GM18951 (cell line): ENCODE measurements around the gene GPR15.
"Not testable (repeated sequence)": the region's sequence is repeated elsewhere in the genome, so short reads cannot be mapped to it uniquely, and the experiment has no call there.

Experiments
- POLR2A ChIP-seq: IDR thresholded peaks from 4 replicates; pipeline ENCODE4 v1.6.1; 2011; ENCODE audit warnings: mild to moderate bottlenecking; ENCODE audit not compliant: insufficient read length, insufficient read depth; ENCODE audit errors: extremely low read depth
- in situ Hi-C: fragments of 300-500 bp; cut with MboI; formaldehyde crosslinking; loops from one replicate; pipeline ENCODE4 v1.12.0; 2022; ENCODE audit warnings: low sequenced_read_pairs, mixed read lengths, inconsistent platforms; ENCODE audit not compliant: unreplicated experiment

GPR15 gene

DNA sequence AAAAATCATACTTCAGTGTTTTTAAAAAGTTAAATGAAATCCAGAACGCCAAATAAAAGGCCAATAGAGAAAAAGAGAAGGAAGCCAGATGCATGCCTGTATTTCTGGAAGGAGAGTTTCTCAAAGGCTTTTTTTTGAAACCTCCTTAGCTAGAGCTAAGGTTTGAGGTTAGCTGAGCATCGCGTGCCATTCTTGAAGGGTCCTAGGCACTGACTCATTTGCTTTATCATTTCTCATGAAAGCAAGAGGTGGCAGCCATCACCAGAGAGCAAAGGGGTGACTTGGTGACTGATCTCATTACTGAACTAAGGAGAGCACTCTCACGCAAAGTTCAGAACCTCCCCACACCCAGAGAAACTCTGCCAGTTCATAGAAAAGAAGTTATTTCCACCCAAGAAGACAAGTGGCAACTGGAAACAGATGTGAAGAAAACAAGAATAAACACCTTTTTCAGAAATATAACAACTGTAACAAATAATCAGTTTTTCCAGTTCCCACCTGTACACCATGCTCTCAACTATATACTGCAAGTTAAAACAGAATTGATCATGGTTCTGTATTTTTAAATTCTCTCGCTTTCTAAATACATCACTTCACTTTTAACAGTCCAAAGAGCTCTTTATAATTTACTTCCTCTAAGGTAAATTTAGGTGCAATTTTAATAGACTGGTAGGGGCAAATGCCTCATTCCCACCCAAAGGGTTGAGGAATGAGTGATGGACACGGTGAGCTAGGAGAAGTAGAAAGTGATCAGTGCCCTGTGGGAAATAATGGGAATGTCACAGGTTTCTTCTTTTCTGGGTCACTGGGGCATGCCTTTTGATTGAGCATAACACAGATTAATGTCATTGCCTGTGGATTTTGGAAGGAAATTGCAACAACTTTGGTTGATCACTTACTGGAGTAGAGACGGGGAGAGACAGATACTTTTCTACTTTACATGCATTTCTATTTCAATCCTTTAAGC lies 24.7 kb downstream of the GPR15 start:
- TF ChIP-seq POLR2A = peak; percentile 35
- in situ Hi-C loops = no loop called here

DNA sequence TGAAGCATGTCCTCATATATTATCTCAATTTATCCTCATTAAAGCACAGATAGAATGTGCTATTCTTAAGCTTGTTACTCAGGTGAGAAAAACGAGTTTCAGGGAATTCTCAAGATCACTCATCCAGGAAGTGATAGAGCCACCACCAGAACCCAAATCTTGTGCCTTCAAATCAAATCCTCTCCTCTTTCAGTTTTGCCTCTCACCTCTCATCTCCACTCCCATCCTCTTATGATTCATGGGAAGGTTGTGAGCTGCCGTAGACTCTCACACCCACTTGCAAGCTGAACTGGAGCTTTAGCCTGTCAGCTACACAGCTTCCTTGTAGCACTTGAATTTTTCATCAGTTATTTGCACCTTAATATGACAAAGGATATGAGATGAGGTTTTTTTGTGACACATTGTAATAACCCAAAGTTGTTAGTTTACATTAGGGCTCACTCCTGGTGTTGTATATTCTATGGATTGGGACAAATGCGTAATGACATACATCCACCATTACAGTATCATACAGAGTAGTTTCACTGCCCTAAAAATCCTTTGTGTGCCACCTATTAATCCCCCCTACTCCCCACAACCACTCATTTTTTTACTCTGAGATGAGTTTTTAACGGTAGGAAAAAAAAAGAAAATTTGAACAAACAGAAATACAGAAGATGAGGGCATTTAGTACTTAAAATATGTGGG lies 25.7 kb downstream of the GPR15 start:
- in situ Hi-C loops = no loop called here
- peak; percentile 38 for TF ChIP-seq POLR2A

DNA sequence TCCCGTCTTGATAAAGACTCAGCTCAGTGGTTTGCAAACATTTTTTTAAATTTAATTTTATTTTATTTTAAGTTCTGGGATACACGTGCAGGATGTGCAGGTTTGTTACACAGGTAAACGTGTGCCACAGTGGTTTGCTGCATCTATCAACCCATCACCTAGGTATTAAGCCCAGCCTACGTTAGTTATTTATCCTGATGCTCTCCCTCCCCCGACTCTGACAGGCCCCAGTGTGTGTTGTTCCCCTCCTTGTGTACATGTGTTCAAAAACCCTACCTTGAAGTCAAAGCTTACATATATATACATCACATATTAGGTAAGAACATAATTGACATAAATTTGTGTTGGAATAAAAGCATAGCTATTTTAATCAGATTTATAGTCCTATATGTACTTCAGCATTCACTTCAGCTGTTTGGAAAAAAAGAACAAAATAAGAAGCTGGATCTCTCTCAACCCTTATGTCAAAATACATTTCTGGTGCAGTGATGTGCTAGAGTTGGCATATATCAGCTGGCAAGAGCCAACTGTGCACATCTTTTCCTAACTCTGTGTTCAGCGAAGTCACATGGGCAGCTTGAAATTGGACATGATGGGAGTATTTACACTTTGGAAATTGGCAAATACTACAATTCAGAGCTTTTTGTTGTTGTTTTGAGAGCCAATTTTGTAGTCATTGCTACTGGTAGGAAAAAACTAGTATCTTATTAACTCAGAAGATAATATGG lies 26.5 kb downstream of the GPR15 start:
- no peak for TF ChIP-seq POLR2A
- in situ Hi-C loops = no loop called here

DNA sequence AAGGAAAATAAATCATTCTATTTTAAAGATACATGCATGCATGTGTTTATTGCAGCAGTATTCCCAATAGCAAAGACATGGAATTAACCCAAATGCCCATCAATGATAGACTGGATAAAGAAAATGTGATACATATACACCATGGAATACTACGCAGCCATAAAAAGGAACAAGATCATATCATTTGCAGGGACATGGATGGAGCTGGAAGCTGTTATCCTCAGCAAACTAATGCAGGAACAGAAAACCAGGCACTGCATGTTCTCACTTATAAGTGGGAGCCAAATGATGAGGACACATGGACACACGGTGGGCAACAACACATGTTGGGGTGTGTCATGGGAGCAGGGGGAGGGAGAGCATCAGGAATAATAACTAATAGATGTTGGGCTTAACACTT lies 28.0 kb downstream of the GPR15 start:
- in situ Hi-C loops = not testable (repeated sequence)

DNA sequence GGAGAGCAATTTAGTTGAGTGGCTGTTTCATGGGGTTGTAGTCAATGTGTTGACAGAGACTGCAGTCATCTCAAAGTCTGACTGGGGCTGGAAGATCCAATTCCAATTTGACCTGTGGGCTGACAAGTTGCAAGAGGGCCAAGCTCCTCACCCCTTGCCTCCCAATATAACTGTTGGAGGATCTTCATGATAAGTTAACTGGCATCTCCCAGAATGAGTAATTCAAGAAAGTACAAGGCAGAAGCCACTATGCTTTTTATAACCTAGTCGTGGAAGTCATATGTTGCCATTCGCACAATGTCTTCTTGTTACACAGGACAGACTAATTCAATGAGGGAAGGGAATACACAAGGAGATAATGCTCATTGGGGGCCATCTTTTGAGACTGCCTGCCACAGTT lies 29.1 kb downstream of the GPR15 start:
- in situ Hi-C loops = no loop called here
- peak; percentile 24 for TF ChIP-seq POLR2A

DNA sequence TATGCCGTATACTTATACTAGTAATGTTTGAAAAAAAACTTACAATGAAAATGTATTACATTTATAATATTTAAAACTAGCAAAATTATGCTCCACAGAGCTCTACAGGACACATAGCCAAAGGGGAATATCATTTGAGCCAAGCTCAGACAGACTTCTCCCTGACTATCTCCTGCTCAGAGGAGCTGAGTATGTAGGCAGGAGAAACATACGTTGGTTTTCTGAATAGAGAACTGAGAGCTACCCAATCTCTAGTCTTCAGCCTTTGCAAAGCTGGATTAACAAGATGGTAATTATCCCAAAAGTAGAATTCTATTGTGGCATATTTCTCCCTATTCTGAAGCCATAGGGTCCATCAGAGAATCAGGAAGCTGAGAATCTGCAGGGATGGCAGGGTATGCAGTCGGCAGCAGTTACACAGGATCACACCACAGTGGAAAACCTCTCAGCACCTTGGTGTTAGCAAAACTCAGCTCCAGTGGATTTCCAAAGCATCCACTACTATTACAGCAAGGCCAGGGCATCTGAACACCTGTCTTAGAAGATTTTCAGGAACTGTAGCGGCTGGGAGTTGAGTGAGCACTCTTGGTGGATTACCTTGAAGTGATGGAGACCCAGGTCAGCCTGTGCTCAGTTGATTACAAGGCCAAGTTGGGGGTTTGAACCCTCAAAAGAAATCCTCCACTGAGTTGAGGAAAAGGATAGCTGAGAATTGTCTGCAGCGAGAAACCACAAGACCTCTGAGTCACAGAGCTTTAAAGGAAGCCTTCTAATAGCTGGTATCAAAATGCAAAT lies 30.1 kb downstream of the GPR15 start:
- peak; percentile 33 for TF ChIP-seq POLR2A
- in situ Hi-C loops = no loop called here

DNA sequence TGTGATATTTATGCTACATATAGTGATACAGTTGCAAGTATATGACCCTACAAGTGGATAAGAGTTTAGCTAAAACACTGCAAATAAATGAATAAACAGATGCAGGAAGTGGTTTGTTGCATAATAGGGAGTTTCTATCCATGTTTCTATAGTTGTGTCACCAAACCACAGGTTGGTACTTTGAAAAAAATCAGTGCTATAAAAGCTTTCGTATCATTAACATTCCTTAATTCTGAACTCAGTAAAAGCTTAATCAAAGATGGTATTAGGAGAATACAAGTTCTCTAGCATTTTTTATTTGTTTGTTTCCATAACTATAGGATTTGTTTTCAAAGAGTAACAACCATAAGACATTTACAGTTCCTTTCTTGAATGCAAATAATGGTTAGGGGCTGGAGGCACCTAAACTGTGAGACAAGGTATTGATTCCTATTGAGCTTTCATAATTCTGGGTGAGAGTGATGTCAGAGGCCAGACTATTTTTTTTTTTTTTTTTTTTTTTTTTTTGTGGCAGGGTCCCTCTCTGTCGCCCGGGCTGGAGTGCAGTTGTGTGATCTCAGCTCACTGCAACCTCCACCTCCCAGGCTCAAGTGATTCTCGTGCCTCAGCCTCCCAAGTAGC lies 32.0 kb downstream of the GPR15 start:
- in situ Hi-C loops = no loop called here
- TF ChIP-seq POLR2A = no peak

DNA sequence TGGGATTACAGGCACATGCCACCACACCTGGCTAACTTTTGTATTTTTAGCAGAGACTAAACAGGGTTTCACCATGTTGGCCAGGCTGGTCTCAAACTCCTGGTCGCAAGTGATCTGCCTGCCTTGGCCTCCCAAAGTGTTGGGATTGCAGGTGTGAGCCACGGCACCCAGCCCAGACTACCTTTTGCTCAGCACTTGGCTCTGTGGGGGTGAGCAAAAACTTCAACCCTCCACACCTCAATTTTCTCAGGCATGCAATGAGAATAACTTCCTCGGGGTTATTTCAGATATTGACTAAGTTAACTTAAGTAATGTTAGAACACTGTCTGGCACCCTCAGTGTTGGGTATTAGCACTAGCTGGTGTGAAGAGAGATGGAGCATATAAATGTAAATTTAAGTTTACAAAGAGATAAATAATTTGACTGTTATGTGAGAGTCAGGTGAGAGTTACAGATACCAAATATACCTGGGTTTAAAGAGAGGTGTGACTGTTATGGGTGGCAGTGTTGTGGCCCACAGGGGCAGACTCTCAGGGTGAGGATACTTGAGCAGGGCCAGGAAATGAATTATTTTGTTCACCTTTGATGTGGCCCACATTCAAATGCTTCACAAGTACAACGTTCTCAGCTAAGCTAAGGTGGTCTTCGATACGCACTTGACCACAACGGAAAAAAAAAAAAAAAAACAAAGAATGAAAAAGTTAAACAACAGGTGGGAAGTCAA lies 32.7 kb downstream of the GPR15 start:
- TF ChIP-seq POLR2A = peak; percentile 7
- in situ Hi-C loops = no loop called here

DNA sequence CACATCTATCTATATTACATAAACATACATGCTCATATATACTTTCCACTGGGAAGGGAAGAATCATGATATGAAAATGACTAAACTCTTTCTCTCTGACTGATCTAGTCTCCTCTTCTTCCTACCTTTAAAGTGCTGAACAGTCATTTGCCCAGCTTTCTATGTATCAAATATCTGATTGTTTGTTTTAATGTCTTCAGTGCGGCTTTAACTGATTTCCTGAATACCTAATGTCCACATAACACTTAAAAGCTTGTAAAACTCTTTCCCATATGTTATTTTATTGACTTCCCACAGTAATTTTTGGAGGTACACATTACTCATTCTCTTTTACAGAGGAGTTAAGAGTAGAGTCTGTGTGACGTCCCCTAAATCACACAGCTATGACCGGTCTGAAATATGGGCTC lies 33.5 kb downstream of the GPR15 start:
- no peak for TF ChIP-seq POLR2A
- in situ Hi-C loops = no loop called here

DNA sequence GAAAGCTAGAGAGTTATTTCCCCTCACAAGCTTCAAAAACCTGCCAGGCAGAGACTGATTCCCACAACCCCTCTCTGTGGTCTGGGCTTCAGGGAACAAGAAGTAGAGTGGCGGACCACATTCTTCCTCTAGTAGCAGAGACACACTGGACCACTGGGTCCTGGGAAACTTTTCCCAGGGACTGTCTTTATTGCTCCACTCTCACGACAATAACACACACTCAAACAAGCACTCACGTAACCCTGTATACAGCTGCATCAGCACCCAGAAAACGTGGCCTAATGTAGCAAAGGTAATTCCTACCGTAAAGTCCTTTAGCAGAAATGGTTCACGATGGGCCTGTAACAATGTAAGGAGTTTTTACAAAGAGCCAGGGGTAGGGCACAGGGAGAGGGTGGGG lies 34.1 kb downstream of the GPR15 start:
- TF ChIP-seq POLR2A = no peak

DNA sequence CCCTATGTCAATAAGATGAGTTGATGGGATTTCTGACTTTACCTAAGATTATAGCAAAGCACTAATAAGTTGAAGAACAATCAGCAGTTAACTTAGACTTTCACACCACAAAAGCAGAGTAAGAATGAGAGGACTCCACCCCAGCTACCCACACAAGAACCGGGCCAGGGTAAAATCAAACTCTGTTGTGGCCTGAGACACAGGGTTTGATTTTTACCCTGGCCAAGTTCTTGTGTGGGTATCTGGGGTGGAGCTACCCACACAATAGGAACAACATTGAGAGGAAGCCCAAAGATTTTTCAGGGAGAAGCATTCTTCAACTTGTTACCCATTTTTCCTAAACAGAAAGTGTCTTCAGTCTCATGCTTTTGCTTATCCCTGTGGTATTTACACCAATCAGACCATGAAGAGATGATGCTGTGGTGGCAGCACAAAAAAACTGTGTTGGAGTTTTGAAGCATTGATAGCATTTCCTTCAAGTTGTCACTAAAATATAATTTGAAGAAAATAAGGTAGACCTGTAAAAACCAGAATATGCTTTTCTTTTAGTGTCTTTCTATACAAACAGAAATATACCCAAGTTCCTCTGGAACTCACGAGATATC lies 36.0 kb downstream of the GPR15 start:
- no peak for TF ChIP-seq POLR2A
- in situ Hi-C loops = no loop called here

More for the DNA sequence above, 34.1 kb downstream of the GPR15 start:
- in situ Hi-C loops = no loop called here

DNA sequence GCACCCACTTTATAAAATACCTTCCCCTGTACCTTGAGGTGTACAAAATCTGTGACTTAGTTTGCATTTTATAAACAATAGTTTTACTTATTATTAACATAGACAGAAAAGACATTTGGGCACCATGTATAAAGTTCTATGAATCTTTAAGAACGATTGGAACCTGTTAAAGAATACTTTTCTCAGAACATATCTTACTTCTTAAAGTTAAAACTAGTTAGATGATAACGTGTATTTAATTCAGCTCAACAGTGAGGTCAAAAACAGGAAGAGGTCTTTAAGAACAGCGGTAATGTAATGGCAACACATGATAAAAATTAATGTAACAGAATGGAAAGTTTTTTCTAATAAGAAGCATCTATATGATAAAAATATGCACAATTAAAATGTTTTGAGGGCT lies 36.6 kb downstream of the GPR15 start:
- no peak for TF ChIP-seq POLR2A
- in situ Hi-C loops = no loop called here
